ENCODE data around the gene NKD1.
"Not testable (repeated sequence)": the region's sequence is repeated elsewhere in the genome, so short reads cannot be mapped to it uniquely, and the experiment has no call there.

The NKD1 gene

DNA sequence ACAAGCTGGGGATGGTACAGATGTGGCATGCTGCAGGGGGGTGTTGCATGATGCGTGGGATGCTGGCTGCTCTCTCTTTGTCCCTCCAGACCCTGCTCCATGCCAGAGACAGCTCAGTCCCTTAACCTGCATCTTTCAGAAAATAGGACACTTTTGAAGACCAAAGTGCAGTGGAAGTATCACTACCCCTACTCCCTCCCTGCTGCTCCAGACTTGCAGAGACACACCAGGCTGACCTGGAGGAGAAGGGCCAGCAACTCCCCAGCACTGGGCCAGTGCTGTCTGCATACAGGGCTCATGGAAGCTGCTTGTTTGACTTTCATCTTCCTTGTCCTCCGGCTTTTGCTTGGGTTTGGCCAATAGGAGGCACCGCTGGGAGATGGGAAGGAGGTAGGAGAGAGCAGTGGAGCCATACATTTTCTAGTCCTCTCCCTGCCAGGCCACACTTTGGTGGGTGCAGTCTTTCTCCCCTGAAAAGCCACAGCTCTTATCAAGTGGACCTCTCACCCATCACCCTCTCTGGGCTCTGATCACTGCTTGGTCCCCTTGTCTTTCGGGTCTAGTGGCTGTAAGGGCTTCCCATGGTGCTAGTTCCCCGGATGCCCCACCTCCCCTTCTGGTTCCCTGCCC lies 46.1 kb upstream of the NKD1 start:
- in situ Hi-C loops (cut with HindIII; ENCODE audit: low sequenced_read_pairs), result no loop called here
- no peak overlapping the region for H3K4me3 ChIP-seq (ENCODE audit: low read depth, low read length)
- TF ChIP-seq, protein P1, sequence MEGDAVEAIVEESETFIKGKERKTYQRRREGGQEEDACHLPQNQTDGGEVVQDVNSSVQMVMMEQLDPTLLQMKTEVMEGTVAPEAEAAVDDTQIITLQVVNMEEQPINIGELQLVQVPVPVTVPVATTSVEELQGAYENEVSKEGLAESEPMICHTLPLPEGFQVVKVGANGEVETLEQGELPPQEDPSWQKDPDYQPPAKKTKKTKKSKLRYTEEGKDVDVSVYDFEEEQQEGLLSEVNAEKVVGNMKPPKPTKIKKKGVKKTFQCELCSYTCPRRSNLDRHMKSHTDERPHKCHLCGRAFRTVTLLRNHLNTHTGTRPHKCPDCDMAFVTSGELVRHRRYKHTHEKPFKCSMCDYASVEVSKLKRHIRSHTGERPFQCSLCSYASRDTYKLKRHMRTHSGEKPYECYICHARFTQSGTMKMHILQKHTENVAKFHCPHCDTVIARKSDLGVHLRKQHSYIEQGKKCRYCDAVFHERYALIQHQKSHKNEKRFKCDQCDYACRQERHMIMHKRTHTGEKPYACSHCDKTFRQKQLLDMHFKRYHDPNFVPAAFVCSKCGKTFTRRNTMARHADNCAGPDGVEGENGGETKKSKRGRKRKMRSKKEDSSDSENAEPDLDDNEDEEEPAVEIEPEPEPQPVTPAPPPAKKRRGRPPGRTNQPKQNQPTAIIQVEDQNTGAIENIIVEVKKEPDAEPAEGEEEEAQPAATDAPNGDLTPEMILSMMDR (IDR thresholded peaks at IDR 0.05; ENCODE audit: low read depth, low read length), result no peak
- no peak for DNase-seq (ENCODE audit: low read depth, low spot score)

DNA sequence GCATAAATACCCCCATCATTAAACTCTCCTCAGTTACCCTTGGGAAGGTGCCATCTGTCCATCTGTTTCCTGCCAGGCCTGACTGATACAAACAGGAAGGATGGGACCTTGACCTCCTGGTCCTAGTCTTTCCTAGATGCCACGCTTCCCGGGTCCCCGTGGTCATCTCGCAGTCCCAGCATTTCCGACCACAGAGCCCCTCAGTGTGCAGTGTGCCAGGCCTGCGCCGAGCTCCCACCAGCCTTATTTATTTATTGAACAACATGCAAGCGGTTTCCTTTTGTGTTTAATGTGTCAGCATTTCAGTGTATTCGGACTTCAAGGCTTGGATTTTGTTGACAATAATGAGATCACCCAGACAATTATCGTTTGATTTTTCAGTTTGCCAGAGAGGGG lies 45.6 kb upstream of the NKD1 start:
- TF ChIP-seq, protein P1 (IDR thresholded peaks at IDR 0.05; ENCODE audit: low read depth, low read length), result no peak
- in situ Hi-C loops (cut with HindIII; ENCODE audit: low sequenced_read_pairs), result no loop called here
- DNase-seq (ENCODE audit: low read depth, low spot score), result no peak
- H3K4me3 ChIP-seq (ENCODE audit: low read depth, low read length), result no peak overlapping the region

DNA sequence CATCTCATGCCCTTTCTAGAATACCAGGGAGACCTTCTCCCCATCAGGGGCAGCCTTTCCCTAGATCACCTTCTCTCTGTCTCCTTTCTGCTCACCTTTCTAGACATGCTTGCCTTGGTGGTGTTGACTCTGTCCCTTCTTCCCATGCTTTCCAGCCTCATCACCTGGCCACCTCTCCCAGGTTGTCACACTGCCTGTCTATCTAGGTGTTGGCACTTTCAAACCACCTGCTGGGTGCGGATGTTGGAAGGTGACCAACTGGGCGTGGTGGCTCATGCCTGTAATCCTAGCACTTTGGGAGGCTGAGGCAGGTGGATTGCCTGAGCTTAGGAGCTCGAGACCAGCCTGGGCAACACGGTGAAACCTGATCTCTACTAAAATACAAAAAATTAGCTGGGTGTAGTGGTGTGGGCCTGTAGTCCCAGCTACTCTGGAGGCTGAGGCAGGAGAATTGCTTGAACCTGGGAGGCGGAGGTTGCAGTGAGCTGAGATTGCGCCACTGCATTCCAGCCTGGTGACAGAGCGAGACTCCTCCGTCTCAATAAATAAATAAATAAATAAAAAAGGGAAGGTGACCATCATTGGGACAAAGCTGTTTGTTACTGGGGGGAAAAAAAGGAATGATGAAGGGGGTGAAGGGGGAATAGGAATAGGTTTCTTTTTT lies 44.2 kb upstream of the NKD1 start:
- H3K4me3 ChIP-seq (ENCODE audit: low read depth, low read length); DNase-seq (ENCODE audit: low read depth, low spot score); in situ Hi-C loops (cut with HindIII; ENCODE audit: low sequenced_read_pairs): not testable (repeated sequence)

DNA sequence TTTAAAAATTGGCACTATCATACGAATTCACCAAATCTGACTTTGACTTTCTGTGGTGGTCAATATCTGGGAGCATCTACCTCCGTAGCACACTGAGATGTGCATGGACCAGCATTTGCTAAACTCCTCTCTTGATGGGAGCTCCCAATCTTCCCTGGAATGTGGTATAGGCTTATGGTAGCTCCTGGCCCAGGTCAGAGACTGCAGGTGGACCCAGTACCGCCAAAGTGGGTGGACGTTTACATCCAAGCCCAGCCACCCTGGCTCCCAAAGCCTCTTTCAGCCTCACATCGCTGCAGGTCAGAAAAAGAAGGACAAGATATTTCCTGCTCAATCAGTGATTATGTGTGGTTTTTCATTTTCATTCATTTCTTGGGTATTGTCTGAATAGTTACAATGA lies 43.1 kb upstream of the NKD1 start:
- TF ChIP-seq, protein P1 (IDR thresholded peaks at IDR 0.05; ENCODE audit: low read depth, low read length), result no peak
- no peak for DNase-seq (ENCODE audit: low read depth, low spot score)
- in situ Hi-C loops (cut with HindIII; ENCODE audit: low sequenced_read_pairs), result no loop called here
- H3K4me3 ChIP-seq (ENCODE audit: low read depth, low read length), result no peak overlapping the region

DNA sequence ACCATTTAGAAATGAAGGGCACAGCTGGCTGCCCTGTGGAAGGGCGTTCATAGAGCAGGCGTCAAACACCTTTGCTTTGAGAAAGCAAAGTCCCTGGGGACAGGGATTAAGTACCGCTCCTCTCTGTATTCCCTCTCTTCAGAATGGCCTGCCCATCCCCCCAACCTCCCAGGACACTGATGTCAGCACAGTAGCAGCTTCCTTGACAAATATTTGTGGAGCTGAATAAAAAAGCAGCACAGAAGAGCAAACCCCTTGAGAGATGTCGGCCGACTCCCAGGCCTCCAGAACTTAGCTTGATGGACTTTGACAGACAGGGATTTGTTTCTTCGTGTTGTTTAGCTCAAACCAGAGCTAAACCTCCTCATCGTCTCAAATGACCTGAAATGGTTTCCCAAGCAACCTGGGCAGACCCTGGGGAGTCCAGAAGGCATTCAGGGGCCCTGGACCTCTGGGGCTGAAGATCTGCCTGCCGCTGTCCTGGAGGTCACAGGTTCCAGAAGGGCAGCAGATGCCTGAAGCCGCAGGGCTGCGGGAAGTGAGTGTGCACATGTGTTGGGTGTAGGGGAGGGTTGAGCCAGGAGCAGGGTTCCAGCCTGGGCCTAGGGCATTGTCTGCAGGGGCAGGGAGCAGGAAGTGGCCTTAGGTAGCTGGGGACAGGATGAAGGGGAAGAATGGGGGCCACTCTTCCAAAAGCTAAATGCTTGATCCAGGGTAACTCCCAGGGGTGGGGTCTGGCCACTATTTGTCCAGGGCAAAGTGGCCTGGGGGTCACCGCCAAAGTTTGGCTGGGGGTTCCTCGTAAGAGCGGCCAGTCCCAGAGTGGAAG lies 42.3 kb upstream of the NKD1 start:
- H3K4me3 ChIP-seq (ENCODE audit: low read depth, low read length), result no peak overlapping the region
- TF ChIP-seq, protein P1 (IDR thresholded peaks at IDR 0.05; ENCODE audit: low read depth, low read length), result no peak
- in situ Hi-C loops (cut with HindIII; ENCODE audit: low sequenced_read_pairs), result no loop called here
- DNase-seq (ENCODE audit: low read depth, low spot score), result no peak

DNA sequence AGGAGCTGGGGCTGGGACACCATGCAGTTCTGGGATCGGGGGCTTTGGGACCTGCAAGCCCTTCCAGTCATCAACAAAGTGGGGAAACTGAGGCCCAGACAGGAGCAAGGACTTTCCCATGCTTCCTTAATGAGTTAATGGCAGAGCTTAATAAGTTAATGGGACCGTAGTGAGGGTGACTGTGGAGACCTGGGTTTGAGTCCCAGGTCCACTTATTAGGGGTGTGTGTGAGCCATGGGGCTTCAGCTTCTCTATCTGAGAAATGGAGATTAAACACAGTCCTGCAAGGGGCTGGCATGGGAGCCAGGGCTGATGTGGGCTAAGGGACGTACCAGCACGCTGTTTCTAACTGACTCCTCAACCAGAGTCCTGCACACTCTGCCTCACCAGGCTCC lies 41.7 kb upstream of the NKD1 start:
- DNase-seq (ENCODE audit: low read depth, low spot score), result no peak
- no peak overlapping the region for H3K4me3 ChIP-seq (ENCODE audit: low read depth, low read length)
- TF ChIP-seq, protein P1 (IDR thresholded peaks at IDR 0.05; ENCODE audit: low read depth, low read length), result no peak
- in situ Hi-C loops (cut with HindIII; ENCODE audit: low sequenced_read_pairs), result no loop called here

DNA sequence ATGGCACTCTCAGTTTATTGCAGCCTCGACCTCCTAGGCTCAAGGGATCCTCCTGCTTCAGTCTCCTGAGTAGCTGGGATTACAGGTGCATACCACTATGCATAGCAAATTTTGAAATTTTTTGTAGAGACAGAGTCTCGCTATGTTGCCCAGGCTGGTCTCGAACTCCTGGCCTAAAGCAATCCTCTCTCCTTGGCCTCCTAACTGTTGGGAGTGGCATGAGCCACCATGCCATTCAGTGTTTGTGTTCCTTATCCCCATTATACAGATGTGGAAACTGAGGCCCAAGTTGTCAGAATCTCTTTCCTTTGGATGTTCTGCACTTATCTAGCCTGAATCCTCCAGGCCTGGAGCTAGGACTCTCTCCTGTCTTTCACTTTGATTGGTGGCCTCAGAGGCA lies 40.8 kb upstream of the NKD1 start:
- DNase-seq (ENCODE audit: low read depth, low spot score), result no peak
- in situ Hi-C loops (cut with HindIII; ENCODE audit: low sequenced_read_pairs), result no loop called here
- TF ChIP-seq, protein P1 (IDR thresholded peaks at IDR 0.05; ENCODE audit: low read depth, low read length), result no peak
- H3K4me3 ChIP-seq (ENCODE audit: low read depth, low read length), result no peak overlapping the region

Measured in astrocyte of the spinal cord (primary cell).